GM12878 (cell line): ENCODE results near the gene APCS.

Experiments
- BHLHE40 ChIP-seq, 2 experiments: fragments of 450-650 bp in 1 of 2; IDR thresholded peaks; 2 replicates each; pipeline ENCODE4 v1.6.1; 2011 to 2017; ENCODE audit warnings: low read depth in 2 of 2, borderline replicate concordance in 1 of 2, improper control_type of control experiment in 1 of 2, low read length in 1 of 2, mild to moderate bottlenecking in 1 of 2
- CTCF ChIP-seq, 3 experiments: IDR thresholded peaks in 2 of 3; conservative IDR thresholded peaks in 1 of 3; 2 replicates each; pipeline ENCODE4 v1.5.1; 2011; ENCODE audit warnings: low read depth in 3 of 3, low read length in 3 of 3, mild to moderate bottlenecking in 3 of 3, control low read depth in 2 of 3, moderate library complexity in 2 of 3, inconsistent platforms in 1 of 3, mixed read lengths in 1 of 3; ENCODE audit not compliant: control insufficient read depth in 2 of 3, insufficient read depth in 1 of 3; ENCODE audit errors: extremely low read depth in 1 of 3
- E2F4 ChIP-seq: IDR thresholded peaks from 2 replicates; pipeline ENCODE4 v1.6.1; 2012; ENCODE audit warnings: low read depth, low read length, improper control_type of control experiment
- KDM1A ChIP-seq: fragments of 200-600 bp; sonication (generic); IDR thresholded peaks from 2 replicates; pipeline ENCODE4 v1.6.1; 2016; ENCODE audit warnings: borderline replicate concordance
- MEF2A ChIP-seq: IDR thresholded peaks from 2 replicates; pipeline ENCODE4 v1.6.1; 2011; ENCODE audit warnings: low read depth, mild to moderate bottlenecking, low read length, moderate library complexity; ENCODE audit not compliant: insufficient read depth
- NR2C2 ChIP-seq: IDR thresholded peaks from 2 replicates; pipeline ENCODE4 v1.6.1; 2011; ENCODE audit warnings: borderline replicate concordance, low read depth; ENCODE audit not compliant: control insufficient read depth, insufficient read length
- POLR2A ChIP-seq: IDR thresholded peaks from 2 replicates; pipeline ENCODE4 v1.6.1; 2011; ENCODE audit warnings: low read depth, mild to moderate bottlenecking, low read length
- POLR2AphosphoS5 ChIP-seq: IDR thresholded peaks from 2 replicates; pipeline ENCODE4 v1.6.1; 2011; ENCODE audit warnings: mild to moderate bottlenecking, low read length, inconsistent platforms
- SMC3 ChIP-seq: IDR thresholded peaks from 2 replicates; pipeline ENCODE4 v1.6.1; 2011; ENCODE audit warnings: low read length, improper control_type of control experiment, borderline replicate concordance
- SP1 ChIP-seq: IDR thresholded peaks from one replicate; pipeline ENCODE4 v1.6.1; 2011; ENCODE audit warnings: low read depth, low read length
- SUPT20H ChIP-seq: IDR thresholded peaks from 2 replicates; pipeline ENCODE4 v1.6.1; 2011; ENCODE audit warnings: low read depth, mild to moderate bottlenecking, low read length, moderate library complexity, borderline replicate concordance; ENCODE audit not compliant: control insufficient read depth
- TAF1 ChIP-seq: IDR thresholded peaks from 2 replicates; pipeline ENCODE4 v1.6.1; 2011; ENCODE audit warnings: mild to moderate bottlenecking, low read depth, low read length, borderline replicate concordance
- TCF12 ChIP-seq: IDR thresholded peaks from 2 replicates; pipeline ENCODE4 v1.6.1; 2011; ENCODE audit warnings: low read depth, mild to moderate bottlenecking, low read length
- ZNF384 ChIP-seq: IDR thresholded peaks from 2 replicates; pipeline ENCODE4 v1.6.1; 2012; ENCODE audit warnings: low read depth, mild to moderate bottlenecking, low read length, improper control_type of control experiment, borderline replicate concordance

DNA sequence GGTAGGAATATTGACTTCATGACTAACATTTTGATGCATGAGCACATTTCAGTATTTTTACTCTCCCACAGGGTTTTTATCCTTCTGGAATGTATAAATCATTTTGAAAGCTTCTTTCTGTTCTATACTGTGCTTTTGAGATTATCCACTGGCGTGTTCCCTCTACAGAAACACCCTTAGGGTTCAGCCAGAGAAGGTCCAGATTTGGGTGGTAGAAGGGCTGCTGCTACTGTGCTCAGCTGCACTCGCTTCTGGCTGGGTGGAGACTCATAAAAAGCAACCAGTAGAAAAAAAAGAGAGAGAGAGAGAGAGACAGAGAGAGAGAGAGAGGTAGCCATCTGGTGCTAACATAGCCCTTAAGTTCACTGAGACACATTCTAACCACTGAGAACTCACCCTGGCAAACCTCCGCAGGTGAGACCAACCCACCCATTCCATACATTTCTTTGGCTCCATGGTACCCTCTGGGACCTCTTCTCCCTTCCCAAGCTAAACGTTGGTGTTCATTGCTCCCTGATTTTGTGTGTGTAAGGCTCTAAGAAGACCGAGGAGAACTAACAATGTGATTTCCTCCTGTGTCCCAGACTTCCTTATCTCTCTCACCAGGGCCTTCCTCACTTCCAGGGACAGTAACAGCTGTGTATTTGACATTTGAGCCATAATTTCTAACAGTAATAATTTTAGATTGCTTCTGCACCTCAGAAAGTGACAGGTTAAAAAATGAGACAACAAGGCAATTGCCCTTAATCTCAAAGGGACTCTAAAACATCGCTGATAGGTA lies 7.2 kb downstream of the APCS start:
- no peak for TF ChIP-seq KDM1A
- no peak for TF ChIP-seq ZNF384
- TF ChIP-seq POLR2A, result no peak
- no peak for TF ChIP-seq SP1
- no peak for TF ChIP-seq CTCF (IDR thresholded peaks at IDR 0.05 in 2 of 3, conservative IDR thresholded peaks at IDR 0.05 in 1 of 3; ENCODE audit: control insufficient read depth in 2 of 3, extremely low read depth in 1 of 3, insufficient read depth in 1 of 3, low read depth in 3 of 3, low read length in 3 of 3)
- no peak for TF ChIP-seq BHLHE40 (IDR thresholded peaks at IDR 0.05; ENCODE audit: borderline replicate concordance in 1 of 2, low read depth in 2 of 2, low read length in 1 of 2)
- no peak for TF ChIP-seq POLR2AphosphoS5
- TF ChIP-seq TAF1, result no peak
- no peak for TF ChIP-seq MEF2A
- TF ChIP-seq TCF12, result no peak
- no peak for TF ChIP-seq E2F4
- TF ChIP-seq SUPT20H, result no peak
- TF ChIP-seq NR2C2, result no peak
- TF ChIP-seq SMC3, result no peak
